Iris pigment epithelial cell (primary cell): ENCODE data around the gene ZNF775.

ENCODE experiments used
- DNase-seq: peaks from one replicate; pipeline ENCODE4 v3.0.0-alpha.2; 2011; ENCODE audit warnings: low read depth

The ZNF775 gene

DNA sequence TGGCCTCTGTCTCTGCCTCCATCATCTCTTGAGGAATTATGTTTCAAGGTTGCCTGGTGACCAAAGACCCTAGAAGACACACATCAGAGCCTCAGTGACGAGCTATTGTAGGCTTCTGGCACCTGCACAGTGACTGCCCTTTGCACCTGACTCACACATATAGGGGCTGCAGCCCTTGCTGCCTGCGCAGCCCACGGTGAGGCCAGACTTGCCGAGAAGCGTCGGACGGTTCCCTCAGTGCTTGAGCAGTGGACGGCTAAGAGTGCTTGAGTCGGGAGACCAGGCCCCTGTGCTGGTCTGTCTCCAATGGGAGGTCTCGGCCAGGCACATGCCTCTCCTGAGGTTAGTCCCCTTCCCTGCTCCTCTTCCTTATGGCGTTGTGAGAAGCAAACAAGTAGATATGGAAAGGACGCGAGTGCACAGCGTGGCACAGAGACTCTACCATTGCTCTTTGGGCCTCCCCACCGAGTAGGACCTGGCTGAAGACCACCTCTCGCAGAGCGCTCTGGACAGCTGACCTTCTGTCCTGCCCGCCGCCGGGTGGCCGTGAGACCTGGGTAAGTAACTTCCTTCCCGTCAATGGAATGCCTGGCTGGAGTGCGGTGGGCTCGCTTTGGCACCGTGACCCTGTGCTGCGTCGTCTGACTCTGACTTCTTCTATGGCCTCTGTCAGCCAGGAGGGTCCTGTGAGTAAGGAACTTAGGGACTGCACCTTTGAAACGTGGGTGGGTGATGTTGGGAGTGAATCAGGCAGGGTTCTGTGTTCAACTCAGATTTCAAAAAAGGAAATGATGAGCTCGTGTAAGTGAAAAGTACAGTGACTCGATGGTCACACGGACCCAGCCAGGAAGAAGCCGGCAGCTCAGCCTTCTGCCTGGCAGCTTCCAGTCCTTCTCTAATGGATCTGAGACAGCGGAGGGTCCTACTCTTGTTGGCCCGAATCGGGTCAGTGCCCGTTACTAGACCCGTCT, 33.7 kb downstream of the ZNF775 start:
- no peak for DNase-seq

DNA sequence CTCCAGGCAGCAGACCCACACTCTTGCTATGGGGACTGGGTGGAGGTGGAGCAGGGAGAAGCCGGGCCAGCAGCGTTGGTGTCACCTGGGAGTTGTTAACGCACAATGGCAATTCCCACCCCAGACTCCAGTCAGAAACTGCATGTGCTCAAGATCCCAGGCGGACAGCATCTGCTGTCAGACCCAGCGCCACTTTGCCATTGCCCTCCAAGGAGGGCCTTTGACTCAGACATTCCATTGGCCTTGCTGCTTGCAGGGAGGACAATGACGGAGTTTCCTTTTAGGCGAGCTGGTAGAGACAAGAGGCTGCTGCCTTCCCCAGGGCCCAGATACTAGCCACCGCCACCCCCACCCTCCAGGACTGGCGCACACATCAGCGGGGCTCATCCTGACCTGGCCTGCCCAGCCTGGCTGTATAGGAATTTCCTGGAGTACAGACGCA, 34.5 kb downstream of the ZNF775 start:
- DNase-seq: no peak

DNA sequence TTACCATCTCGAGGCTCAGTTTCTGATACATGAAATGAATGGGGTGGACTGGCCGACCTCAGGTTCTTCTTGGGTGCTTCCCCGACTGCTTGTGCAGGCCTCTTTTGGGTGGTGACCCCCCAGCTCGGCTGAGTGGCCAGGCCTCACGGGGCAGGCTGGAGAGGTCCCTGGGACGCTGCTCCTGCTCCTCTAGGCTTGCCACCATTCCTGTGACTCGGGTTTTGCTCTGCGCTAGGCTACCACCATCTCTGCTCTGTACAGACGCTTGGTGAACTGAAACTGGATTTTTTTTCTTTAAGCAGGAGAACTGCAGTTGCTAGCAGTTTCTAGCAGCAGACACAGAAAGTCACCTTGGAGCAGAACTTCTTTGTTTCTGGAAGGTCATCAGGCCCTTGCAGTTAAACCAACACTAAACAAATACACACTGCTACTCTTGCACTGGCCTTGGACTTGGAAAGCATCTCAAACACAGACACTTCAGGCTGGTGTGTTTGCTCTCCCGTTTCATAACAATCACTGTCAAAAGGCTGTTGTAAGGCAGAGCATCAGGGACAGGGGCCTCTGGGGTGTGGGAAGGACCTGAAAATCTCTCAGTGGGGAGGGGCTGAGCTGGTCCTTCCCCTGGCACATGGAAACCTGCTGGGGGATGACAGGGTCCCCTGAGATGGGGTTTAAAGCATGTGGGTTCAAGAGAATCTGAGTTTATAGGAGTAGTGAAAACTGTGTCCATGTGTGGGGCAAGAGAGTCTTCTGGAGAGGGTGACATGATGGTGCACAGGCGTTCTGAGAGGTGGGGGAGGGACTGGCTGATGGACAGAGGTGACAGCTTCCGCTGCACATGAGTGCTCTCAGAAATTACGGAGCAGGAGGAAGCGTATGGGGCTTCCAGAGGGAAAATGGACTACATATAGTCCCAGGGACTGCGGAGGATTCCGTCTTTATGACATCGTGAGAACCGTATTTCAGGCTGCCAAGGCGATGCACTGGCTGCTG, 36.3 kb downstream of the ZNF775 start:
- no peak for DNase-seq

DNA sequence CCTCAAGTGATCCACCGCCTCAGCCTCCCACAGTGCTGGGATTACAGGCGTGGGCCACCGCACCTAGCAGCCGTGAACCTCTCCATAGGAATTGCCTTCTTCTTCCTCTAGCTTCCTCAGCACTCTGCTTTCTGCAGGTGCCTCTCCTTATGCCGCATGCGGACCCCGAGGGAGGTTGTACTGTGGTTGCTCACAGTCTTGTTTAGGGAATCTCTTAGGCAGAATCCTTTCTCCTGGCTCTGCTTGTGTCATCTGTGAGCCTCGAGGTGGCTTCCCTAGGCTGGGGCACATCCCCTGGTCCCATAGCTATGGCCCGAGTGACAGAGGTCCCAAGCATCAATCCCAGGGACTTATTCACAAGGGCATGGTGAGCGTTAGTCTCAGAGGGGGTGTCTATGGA, 38.1 kb downstream of the ZNF775 start:
- no peak for DNase-seq

DNA sequence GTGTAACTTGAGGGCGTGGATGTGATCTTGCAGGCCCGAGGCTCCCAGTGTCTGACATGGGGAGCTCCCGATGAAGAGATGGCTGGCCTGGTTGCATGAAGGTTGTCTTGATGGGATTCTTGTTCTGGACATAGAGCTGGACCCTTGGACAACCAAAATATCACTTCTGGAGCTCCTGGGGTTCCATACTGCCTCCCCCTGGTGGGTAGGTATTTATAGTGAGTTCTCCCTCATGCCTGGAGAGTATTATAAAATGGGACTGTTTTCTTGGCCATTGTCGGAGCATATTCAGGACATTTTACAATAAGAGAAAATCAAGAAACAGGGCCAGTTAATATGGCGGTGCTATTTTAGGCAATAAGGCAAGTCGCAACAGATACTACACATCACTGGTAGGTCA, 38.7 kb downstream of the ZNF775 start:
- no peak for DNase-seq

DNA sequence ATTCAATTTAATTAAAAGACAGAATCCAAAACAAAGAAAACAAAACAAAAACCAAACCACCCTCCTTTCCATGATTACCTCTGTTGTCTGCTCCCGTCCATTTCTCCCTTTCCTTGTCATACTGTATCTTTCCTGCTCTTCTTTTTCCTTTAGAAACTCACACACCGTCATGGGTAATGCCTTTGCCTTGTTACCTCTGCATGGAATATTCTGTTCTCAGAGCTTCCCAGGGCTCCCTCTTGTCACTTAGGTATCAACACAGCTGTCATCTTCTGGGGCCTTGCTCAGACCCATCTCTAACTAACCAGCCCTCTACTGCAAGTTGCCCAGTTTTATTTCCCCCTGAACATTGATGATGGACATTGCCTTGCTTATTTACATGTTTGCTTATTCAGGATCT, 41.1 kb downstream of the ZNF775 start:
- DNase-seq: no peak

DNA sequence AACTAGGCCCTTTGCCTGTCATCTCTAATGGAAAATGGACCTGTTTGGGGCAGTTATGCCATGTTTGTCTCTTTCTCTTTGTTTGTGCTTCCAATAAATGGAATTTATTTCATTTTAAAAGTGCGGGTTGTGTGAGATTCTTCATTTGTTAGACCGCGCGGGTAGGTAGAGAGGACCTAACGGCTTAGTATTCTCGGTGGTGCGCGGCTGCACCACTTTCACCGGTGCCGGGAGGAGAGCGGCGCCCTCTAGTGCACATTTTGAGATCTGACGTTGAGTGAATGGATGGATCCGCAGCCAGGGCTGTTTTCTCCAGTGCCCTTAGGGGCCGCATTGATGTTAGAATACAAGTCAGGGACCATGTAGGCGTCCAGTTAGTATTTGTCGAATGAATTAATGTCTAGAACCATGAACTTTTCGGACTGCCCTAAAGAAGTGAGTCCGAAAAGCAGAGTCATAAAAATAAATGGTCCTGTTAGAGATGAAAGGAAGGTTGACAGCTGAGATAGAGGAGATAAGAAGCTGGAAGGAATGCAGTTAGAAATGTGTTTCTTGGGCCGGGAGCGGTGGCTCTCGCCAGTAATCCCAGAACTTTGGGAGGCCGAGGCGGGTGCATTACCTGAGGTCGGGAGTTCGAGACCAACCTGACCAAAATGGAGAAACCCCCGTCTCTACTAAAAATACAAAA, 42.0 kb downstream of the ZNF775 start:
- DNase-seq: peak; percentile 70

DNA sequence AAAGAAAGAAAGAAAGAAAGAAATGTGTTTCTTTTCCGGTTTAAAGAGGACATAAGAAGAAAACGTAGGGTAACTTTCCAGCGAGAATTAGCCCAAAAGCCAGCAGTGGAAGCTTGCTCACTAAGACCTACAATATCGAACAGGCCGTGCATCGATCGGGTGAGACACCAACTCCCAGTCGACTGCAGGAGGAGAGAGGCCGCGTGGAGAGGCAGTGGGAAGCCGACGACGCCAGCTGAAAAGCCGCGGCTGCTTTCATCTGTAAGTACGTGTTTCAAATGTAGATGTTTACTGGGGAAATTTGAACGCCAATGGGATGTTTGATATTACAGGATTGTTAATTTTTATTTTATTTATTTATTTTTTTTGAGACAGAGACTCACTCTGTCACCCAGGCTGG, 42.7 kb downstream of the ZNF775 start:
- no peak for DNase-seq

DNA sequence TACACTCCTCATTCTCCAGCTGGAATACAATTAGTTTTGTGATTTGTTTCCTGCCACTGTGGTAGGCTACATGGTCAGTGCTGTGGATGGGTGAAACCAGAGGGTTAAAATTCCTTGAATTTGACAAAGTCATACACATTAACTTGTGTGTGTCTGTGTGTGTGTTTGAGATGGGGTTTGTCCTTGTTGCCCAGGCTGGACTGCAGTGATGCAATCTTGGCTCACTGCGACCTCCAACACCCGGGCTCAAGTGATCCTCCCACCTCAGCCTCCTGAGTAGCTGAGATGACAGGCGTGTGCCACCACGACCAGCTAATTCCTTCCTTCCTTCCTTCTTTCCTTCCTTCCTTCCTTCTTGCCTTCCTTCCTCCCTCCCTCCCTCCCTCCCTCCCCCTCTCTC, 46.5 kb downstream of the ZNF775 start:
- no peak for DNase-seq

DNA sequence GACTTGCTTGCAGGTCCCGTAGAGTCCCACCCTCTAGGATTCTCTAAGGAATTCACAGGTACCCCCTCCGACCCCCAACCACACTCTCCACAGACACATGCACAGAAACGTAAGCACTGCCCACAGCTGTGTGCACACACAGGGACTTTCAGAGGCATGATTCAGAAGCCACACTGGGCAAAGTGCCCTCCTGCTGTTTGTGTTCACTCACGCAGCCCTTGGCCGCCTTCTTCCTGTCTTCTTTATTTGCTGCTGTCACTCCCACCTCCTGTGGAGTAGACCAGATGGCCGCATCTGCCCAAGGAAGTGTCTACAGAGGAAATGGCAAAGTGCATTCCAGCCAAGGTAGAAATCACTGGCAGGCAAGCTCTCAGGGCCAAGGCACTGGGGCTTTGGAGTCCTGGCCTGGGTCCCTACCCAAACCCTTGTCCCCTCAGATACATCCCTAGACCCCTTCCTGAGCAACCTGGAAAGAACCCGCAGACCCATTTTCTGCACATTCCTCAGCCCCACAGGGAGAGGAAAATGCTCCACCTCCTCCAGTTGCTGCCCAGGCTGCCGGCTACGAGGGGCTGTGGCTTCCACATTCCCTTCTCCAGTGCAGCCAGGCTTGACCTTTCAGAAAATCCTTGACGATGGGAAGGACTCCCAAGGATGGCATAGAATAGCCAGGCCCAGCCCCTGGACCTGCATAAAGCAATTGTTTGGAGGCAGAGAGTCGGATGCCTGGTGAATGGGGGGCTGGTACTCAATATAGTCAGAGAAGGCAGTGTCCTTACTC, 49.7 kb downstream of the ZNF775 start:
- DNase-seq: peak; percentile 55

DNA sequence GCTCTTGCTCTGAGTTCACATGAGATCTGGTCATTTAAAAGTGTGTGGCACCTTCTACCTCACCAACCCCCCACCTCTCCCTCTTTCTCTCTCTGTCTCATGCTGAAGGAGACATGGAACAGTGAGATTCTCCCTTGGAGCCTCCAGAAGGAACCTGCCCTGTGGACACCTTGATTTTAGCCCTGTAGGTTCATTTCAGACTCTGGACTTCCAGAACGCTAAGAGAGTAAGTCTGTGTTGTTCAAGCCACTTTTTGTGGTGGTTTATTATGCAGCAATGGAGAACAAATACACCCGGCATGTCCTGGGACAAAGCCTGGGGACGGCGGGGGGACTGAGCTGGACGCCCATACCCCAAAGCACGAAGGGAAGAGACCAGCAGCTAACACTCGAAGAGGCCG, 50.6 kb downstream of the ZNF775 start:
- DNase-seq: no peak

DNA sequence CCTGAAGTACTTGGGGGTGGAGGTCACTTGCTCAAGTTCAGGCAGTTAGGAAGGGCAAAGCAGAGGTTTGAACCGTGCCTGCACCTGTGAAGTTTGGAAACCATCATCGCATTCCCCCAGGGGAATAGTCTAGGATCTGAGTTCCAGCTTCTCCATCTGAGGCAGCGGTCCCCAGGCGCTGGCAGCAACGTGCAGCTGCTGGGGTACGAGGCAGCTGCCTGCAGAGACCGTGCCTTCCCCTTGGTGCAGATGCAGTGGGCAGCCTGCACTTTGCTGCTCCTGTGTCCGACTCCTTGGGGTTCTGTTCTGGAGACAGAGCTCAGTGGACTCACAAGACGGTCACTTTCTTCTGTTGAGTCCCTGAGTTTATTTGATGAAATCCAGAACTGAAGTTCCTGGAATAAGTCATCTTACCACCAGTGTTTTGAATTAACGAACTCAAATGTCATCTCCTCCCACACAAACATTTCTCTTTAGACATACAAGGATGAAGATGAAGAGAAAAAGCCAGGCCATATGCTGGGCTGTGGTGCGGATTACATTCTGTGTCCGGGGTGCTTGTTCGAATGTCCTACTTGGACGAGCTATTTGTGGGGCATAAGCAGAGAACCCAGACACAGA, 51.4 kb downstream of the ZNF775 start:
- DNase-seq: no peak

DNA sequence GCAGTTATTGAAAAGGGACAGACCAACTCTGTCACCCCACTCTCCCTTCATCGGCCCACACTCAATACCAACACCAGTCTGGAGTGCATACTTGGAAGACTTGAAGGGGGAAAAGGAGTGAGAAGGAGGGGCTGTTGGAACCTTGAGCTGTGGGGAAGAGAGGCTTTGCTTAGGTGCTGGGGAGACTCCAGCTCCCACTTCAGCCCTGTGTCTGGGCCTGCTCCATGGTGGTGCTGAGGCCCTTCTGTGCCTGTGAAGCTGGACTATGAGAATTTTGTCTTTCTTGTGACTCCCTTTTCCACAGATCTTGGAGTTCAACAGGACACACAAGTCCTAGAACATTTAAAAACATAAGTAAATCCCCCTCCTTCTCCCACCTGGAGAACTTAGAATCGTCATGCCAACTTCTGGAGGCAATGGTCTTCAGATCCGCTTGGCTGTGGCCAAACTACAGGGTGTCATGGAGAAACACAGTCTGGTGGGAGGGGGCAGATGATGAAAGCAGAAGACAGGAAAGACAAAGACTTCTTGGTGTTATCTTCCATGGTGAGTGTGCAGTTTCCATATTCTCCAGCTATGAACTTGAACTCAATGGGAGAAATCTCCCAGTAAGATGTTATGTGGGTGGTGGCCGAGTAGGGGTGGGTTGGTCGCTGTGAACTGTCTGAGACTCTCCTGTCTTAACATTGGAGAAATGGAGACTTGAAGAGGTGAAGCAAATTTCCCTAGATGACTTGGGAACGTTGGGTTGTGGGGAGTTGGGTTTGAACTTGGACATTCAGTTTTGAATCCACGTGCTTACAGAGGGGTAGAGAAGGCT, 52.9 kb downstream of the ZNF775 start:
- no peak for DNase-seq

DNA sequence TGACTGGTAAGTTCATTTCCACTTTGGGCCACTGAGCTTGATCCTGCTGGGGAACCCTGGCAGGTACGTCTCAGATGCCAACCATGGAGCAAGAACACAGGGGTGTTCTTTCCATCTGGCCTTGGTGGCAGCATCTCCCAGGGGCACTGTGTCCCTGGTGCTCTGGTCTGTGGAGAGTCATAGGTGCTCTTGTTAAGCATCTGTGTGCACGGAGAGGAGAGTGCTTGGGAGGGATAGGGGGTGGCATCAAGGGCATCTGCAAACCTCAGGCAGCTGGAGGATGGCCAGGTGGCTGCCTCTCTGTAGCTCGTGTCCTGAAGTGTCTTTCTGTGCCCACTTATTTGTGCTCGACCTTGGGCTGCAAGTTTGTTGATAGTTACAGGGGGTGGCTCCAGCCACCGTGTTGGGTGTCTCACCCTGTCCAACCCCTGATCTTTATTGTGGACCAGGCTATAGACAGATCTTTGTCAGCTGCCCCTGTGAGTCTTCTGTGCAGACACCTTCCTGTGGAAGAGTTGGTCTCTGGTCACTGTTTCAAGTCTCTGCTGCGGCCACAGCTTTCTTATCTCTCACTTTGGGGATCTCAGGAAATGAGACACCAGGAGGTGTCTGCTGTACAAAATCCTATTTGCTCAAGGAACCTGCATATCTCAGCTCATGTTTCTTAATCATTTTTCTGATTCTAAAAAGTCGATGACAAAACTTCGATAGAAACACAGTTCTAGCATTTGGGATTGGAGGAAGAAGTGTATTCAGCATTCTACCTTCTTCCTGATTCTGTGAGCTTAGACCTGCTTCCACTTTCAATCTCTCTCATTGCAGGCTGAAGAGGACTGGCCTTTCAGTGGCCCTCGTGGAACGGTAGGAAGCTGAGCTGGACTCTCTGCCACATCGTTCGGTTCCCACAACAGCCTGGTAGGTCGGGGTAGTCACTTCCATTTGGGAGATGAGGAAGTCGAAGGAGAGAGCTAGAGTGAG, 54.1 kb downstream of the ZNF775 start:
- DNase-seq: no peak

DNA sequence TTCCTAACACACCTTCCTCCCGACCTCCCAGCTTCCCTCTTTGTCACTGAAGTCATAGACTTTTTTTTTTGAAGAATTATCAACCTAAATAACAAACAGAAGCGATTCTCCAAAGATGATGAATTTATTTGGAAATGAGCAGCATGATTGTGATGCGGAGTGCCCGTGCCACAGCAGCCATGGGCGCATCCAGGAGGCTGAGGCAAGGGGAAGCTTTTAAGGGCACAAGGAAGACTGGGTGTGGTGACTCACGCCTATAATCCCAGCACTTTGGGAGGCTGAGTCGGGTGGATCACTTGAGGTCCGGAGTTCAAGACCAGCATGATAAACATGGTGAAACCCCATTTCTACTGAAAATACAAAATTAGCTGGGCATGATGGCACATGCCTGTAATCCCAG, 55.1 kb downstream of the ZNF775 start:
- DNase-seq: no peak

DNA sequence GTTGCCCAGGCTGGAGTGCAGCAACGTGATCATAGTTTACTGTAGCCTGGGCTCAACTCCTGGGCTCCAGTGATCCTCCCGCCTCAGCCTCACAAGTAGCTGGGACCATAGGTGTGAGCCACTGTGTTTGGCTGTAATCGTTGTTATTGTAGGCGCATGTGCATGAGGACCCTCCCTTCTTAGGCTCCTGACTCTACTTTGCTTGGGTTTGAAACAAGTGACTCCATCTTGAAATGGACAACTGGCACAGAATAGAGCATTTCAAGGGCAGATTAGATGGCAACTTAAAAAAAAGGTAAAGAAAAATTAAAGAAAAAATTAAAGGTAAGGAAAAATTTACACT, 55.9 kb downstream of the ZNF775 start:
- DNase-seq: no peak

DNA sequence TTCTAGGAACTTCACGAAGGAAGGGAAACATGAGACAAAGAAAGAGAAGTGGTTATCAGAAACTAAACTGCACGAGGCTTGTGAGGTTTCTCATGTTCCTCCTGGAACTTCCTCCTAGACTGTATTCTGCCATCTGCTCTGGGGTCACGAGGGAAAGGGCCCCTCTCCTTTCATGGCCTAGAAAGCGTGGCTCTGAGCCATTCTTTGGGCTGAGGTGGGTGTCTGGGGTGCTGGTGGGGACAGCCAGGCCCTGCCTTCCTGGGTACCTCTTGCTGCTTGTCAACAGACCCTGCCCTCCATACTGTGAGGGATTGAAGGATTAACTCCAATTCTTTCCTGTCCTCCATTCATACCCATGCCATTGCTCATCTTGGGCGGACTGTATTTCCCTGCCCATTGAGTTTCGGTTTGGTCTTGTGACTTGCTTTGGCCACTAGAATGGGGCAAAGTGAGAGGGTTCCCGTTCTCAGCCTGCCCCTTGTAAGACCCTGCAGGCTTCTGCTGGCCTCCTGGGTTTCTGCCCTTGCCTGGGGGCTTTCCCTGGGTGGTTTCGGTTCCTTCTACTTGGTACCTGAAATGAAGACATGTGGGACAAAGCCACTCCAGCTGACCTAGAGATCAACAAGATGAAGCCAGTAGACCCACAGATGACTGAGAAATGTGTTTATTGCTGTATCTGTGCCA, 56.4 kb downstream of the ZNF775 start:
- DNase-seq: no peak

DNA sequence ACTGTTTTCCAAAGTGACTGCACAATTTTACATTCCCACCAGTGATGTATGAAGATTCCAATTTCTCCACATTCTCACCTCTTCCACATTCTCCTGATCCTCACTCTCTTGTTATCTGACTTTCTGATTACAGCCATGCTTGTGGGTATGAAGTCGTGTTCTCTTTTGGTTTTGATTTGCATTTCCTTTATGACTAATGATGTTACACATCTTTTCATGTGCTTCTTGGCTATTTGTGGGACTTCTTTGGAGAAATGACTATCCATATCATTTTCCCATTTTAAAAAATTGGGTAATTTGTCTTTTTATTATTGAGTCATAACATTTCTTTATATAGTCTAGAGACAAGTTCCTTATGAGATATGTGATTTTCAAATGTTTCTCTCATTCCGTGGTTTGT, 60.8 kb downstream of the ZNF775 start:
- peak; percentile 13 for DNase-seq
